Transverse colon (tissue), 3 donors: Measurements from ENCODE around the gene TBCD.

Experiments
- CTCF ChIP-seq, 5 experiments: fragments of 200-600 bp in 3 of 5; fragments of 450-650 bp in 2 of 5; sonication (generic) in 3 of 5; IDR thresholded peaks; 1 replicate in 2 of 5; 2 replicates in 3 of 5; pipeline ENCODE4 v1.5.1; 2016 to 2017; ENCODE audit warnings: antibody characterized with exemption in 5 of 5, inconsistent platforms in 3 of 5, mild to moderate bottlenecking in 2 of 5, moderate library complexity in 1 of 5
- POLR2A ChIP-seq: fragments of 450-650 bp; IDR thresholded peaks from one replicate; pipeline ENCODE4 v1.6.1; 2016; ENCODE audit warnings: antibody characterized with exemption, mild to moderate bottlenecking, moderate library complexity

GRCh38 chr17:82790391-82790790, 38.5 kb downstream of the TBCD start:
- TF ChIP-seq CTCF (IDR thresholded peaks at IDR 0.05) (no peak), POLR2A (no peak)
